Neural progenitor cell (in vitro differentiated cells): ENCODE measurements around the gene TRPT1.
A peak's percentile ranks its signal among the peaks of the same experiment; 100 is the strongest.

ENCODE experiments used
- EZH2 ChIP-seq: fragments of 200-600 bp; sonication (generic); IDR thresholded peaks from 2 replicates; pipeline ENCODE4 v1.6.1; 2017; ENCODE audit warnings: antibody characterized with exemption, mild to moderate bottlenecking, moderate library complexity
- TF ChIP-seq, protein P1 (sequence below): fragments of 200-600 bp; sonication (generic); IDR thresholded peaks from 2 replicates; pipeline ENCODE4 v1.5.1; 2017; ENCODE audit warnings: antibody characterized with exemption, mild to moderate bottlenecking

DNA sequence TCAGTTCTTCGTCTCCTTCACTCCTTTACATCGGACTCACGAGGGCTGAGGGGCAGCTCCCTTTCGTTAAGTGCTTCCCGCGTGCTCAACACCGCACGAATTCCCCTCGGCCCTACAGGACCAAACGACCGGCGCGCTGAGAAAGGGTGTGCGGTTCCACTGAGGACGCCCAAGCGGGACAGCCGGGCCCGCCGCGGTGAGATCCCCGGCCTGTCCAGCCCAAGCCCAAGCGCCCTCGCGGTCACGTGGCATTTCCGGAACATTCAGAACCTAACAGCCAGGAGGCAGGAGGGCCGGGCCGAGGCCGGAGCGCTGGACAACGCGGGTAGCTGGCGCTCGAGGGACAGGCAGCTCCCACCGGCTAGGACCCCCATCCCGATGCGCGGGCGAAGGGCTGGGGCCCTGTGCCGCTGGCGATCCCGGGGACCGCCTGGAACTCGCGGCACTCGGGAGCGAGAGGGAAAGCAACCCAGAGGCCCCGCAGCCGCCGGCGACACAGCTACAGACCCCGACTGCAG, 40.8 kb downstream of the TRPT1 start:
- TF ChIP-seq, protein P1, sequence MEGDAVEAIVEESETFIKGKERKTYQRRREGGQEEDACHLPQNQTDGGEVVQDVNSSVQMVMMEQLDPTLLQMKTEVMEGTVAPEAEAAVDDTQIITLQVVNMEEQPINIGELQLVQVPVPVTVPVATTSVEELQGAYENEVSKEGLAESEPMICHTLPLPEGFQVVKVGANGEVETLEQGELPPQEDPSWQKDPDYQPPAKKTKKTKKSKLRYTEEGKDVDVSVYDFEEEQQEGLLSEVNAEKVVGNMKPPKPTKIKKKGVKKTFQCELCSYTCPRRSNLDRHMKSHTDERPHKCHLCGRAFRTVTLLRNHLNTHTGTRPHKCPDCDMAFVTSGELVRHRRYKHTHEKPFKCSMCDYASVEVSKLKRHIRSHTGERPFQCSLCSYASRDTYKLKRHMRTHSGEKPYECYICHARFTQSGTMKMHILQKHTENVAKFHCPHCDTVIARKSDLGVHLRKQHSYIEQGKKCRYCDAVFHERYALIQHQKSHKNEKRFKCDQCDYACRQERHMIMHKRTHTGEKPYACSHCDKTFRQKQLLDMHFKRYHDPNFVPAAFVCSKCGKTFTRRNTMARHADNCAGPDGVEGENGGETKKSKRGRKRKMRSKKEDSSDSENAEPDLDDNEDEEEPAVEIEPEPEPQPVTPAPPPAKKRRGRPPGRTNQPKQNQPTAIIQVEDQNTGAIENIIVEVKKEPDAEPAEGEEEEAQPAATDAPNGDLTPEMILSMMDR: peak; percentile 15
- no peak for TF ChIP-seq EZH2
